Measurements from ENCODE around the gene SMARCAD1. TPM values are rescaled to one million over a fixed set of nuclear protein-coding genes. Genes with fewer than 3 reads are reported as not detected.
"Not testable (repeated sequence)": the region's sequence is repeated elsewhere in the genome, so short reads cannot be mapped to it uniquely, and the experiment has no call there.

Gene SMARCAD1
- total RNA-seq, 1 donor from 2014 or later, result 30.5 TPM

DNA sequence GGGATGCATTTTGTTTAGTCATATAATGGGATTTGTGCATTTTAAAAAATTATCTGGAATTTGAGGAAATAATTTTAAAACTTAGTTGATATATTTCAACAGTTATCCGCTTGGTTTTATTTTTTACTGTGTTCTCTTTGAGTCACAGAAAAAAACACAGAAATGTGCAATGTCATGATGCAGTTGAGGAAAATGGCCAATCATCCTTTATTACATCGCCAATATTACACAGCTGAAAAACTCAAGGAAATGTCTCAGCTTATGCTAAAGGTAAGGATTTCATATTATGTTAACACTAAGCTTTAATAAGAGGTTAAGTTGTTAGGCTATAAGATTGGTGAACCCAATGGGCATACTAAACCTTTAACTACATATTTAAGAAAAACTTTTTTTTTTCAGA is 71.1 kb downstream of the SMARCAD1 start:
- CTCF ChIA-PET, result no interaction called here
- Mint-ChIP-seq H3K4me1 (no peaks in the 10 kb centered on the region), H3K36me3 (ENCODE audit: low read depth) (peaks cover 62% of the 10 kb centered on the region), H3K4me3 (no peak overlapping the region), H3K9me3 (no peaks in the 10 kb centered on the region), H3K27me3 (no peaks in the 10 kb centered on the region), H3K27ac (no peak overlapping the region)
- TF ChIP-seq, protein P1, sequence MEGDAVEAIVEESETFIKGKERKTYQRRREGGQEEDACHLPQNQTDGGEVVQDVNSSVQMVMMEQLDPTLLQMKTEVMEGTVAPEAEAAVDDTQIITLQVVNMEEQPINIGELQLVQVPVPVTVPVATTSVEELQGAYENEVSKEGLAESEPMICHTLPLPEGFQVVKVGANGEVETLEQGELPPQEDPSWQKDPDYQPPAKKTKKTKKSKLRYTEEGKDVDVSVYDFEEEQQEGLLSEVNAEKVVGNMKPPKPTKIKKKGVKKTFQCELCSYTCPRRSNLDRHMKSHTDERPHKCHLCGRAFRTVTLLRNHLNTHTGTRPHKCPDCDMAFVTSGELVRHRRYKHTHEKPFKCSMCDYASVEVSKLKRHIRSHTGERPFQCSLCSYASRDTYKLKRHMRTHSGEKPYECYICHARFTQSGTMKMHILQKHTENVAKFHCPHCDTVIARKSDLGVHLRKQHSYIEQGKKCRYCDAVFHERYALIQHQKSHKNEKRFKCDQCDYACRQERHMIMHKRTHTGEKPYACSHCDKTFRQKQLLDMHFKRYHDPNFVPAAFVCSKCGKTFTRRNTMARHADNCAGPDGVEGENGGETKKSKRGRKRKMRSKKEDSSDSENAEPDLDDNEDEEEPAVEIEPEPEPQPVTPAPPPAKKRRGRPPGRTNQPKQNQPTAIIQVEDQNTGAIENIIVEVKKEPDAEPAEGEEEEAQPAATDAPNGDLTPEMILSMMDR (IDR thresholded peaks at IDR 0.05), result no peak
- POLR2A ChIA-PET, result no interaction called here
- ATAC-seq (ENCODE audit: low read depth) (no peak), DNase-seq (no peak)
- intact Hi-C loops (cut with micrococcal nuclease), result no loop called here

DNA sequence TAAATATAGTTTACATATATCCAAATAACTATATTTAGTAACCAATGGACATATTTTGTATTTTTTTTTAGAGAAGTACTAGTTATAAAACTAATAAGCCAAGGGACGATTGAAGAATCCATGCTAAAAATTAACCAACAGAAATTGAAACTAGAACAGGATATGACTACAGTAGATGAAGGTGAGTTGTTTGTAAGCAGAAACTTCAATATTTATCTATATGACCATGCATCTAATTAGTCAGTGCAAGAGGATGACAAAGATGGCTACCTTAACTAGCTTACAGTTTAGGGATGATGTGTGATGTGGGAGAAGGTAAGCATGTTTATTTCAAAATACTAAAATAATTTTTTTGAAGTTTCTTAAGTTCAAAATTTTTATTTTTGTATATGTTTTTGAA is 77.2 kb downstream of the SMARCAD1 start:
- ChIA-PET POLR2A (no interaction called here), CTCF (no interaction called here)
- Mint-ChIP-seq H3K27ac (no peak overlapping the region), H3K27me3 (no peaks in the 10 kb centered on the region), H3K4me3 (no peak overlapping the region), H3K9me3 (no peaks in the 10 kb centered on the region), H3K36me3 (ENCODE audit: low read depth) (peaks cover 74% of the 10 kb centered on the region), H3K4me1 (no peaks in the 10 kb centered on the region)
- intact Hi-C loops (cut with micrococcal nuclease), result no loop called here
- TF ChIP-seq, protein P1 (IDR thresholded peaks at IDR 0.05), result no peak
- DNase-seq, result no peak
- ATAC-seq (ENCODE audit: low read depth), result no peak

DNA sequence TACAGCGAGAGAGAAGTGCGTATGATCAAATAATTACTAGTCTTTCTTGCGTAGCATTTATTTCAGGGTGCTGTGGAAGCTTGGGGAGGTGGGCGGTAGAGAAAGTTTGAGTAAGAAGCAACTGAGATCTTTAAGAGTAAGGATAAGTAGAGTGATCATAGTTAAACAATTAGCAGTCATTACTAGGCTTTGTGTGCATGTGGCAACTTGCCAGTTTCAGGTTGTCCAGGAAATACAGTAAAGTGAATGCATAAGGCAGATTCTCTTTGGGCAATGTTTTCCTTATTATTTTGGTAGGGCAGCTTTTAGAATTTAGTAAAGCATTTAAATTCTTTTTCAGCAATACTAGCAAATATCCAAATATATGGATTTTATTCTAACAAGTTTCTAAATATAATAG is 78.0 kb downstream of the SMARCAD1 start:
- ChIA-PET CTCF (no interaction called here), POLR2A (no interaction called here)
- Mint-ChIP-seq H3K9me3 (no peaks in the 10 kb centered on the region), H3K4me3 (no peak overlapping the region), H3K36me3 (ENCODE audit: low read depth) (peaks cover 74% of the 10 kb centered on the region), H3K27me3 (no peaks in the 10 kb centered on the region), H3K4me1 (no peaks in the 10 kb centered on the region), H3K27ac (no peak overlapping the region)
- TF ChIP-seq, protein P1 (IDR thresholded peaks at IDR 0.05), result no peak
- DNase-seq, result no peak
- no peak for ATAC-seq (ENCODE audit: low read depth)
- intact Hi-C loops (cut with micrococcal nuclease), result no loop called here

DNA sequence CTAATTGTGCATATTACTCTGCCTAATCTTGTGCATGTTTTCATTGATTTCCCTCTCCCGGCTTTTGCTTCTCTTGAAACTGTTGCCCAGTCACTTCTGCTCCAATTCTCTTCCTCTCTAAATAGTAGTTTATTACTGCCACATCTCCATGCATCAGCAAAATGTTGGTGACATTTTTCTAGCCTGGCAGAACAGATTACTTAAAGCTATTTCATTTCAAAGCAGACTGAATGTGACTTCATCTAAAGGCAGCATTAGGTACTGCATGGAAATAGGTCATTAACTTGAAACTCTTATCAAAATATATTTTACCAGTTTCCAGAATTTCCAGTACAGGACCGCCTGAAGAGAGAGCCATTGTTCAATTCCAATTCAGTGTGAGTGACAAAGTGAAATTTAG is 82.6 kb downstream of the SMARCAD1 start:
- TF ChIP-seq, protein P1 (IDR thresholded peaks at IDR 0.05), result no peak
- no peaks in the 10 kb centered on the region for H3K4me1 Mint-ChIP-seq
- intact Hi-C loops (cut with micrococcal nuclease), result no loop called here
- H3K9me3 Mint-ChIP-seq, result no peaks in the 10 kb centered on the region
- CTCF ChIA-PET, result no interaction called here
- no peak overlapping the region for H3K27ac Mint-ChIP-seq
- no peak for DNase-seq
- H3K27me3 Mint-ChIP-seq, result no peaks in the 10 kb centered on the region
- peaks cover 54% of the 10 kb centered on the region for H3K36me3 Mint-ChIP-seq (ENCODE audit: low read depth)
- H3K4me3 Mint-ChIP-seq, result no peak overlapping the region
- no peak for ATAC-seq (ENCODE audit: low read depth)
- POLR2A ChIA-PET, result no interaction called here

DNA sequence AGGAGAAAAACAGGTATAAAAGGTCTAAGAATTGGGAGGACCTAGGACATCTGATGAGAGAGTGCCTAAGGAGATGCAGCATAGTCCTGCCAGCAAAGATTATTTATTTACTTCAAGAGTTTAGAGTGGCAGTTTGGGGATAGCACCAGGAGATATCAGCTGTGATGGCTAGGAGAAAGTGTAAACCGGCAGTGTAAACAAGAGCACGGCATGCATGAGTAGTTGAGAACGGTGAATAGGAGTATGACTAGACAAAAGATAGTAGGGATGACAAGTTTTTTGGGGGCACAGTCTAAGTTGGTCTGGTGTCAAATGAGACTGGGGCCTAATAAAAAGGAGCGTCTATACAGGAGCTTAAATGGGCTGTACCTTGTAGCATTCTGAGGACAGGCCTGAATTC is 86.3 kb downstream of the SMARCAD1 start:
- ATAC-seq (ENCODE audit: low read depth); DNase-seq; POLR2A ChIA-PET; intact Hi-C loops (cut with micrococcal nuclease); H3K27ac Mint-ChIP-seq; H3K9me3 Mint-ChIP-seq; H3K27me3 Mint-ChIP-seq; H3K4me3 Mint-ChIP-seq; CTCF ChIA-PET; H3K4me1 Mint-ChIP-seq: not testable (repeated sequence)
- peaks cover 25% of the 10 kb centered on the region for H3K36me3 Mint-ChIP-seq (ENCODE audit: low read depth)

DNA sequence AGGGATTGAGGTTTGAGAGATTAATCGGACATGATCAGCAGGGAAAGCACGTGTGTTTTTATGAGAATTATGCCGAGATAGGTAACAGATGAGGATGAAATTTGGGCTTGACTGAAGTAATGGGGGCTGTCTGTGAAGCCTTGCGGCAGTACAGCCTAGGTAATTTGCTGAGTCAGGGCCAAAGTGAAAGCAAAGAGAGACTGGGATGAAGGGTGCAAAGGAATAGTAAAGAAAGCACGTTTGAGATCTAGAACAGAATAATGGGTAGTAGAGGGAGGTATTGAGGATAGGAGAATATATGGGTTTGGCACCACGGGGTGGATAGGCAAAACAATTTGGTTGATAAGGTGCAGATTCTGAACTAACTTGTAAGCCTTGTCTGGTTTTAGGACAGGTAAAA is 87.8 kb downstream of the SMARCAD1 start:
- POLR2A ChIA-PET; intact Hi-C loops (cut with micrococcal nuclease); H3K9me3 Mint-ChIP-seq; ATAC-seq (ENCODE audit: low read depth); H3K4me1 Mint-ChIP-seq; H3K4me3 Mint-ChIP-seq; DNase-seq; H3K27ac Mint-ChIP-seq; H3K27me3 Mint-ChIP-seq; CTCF ChIA-PET: not testable (repeated sequence)
- peaks cover 12% of the 10 kb centered on the region for H3K36me3 Mint-ChIP-seq (ENCODE audit: low read depth)
